ENCODE measurements around the gene ATF7.
"Not testable (repeated sequence)": the region's sequence is repeated elsewhere in the genome, so short reads cannot be mapped to it uniquely, and the experiment has no call there.

ATF7 gene

GRCh38 chr12:53499266-53500141 is 126.7 kb downstream of the ATF7 start, which contains the start of gene MAP3K12:
MAP3K12 (minus strand) TSS chr12:53499458; CDS start chr12:53487391, 12,067 bp downstream.
- peak; percentile 22 for DNase-seq

- no peak for DNase-seq
Observed at GRCh38 chr12:53498235-53498630, 127.9 kb downstream of the ATF7 start.

GRCh38 chr12:53497461-53497860 is 128.7 kb downstream of the ATF7 start:
- DNase-seq: no peak

GRCh38 chr12:53496752-53497032 is 129.5 kb downstream of the ATF7 start:
- DNase-seq: no peak

GRCh38 chr12:53495903-53496751 is 130.1 kb downstream of the ATF7 start:
- DNase-seq: no peak

- DNase-seq: no peak
Observed at GRCh38 chr12:53493610-53494391, 132.4 kb downstream of the ATF7 start.

- peak; percentile 90 for DNase-seq
Observed at GRCh38 chr12:53492830-53493609, 133.2 kb downstream of the ATF7 start.

GRCh38 chr12:53492188-53492587 is 134.0 kb downstream of the ATF7 start:
- no peak for DNase-seq

GRCh38 chr12:53489242-53489864 is 136.8 kb downstream of the ATF7 start:
- DNase-seq: peak; percentile 27

GRCh38 chr12:53486736-53487487 is 139.3 kb downstream of the ATF7 start:
- DNase-seq: no peak

GRCh38 chr12:53485955-53486735 is 140.0 kb downstream of the ATF7 start:
- DNase-seq: no peak

GRCh38 chr12:53484686-53485575 is 141.3 kb downstream of the ATF7 start:
- DNase-seq: no peak

- no peak for DNase-seq
Observed at GRCh38 chr12:53483979-53484377, 142.2 kb downstream of the ATF7 start.

- DNase-seq: no peak
Observed at GRCh38 chr12:53483225-53483978, 142.8 kb downstream of the ATF7 start.

- no peak for DNase-seq
Observed at GRCh38 chr12:53482626-53483168, 143.5 kb downstream of the ATF7 start.

GRCh38 chr12:53481939-53482586 is 144.1 kb downstream of the ATF7 start:
- DNase-seq: no peak

GRCh38 chr12:53481458-53481857 is 144.7 kb downstream of the ATF7 start:
- DNase-seq: not testable (repeated sequence)
